Measurements from ENCODE around the gene TP53I11.

Gene TP53I11

GRCh38 chr11:44904261-44905020 lies 46.2 kb downstream of the TP53I11 start:
- TF ChIP-seq YY1 (IDR thresholded peaks at IDR 0.05; ENCODE audit: low read depth) (no peak), USF1 (IDR thresholded peaks at IDR 0.05) (no peak), CEBPB (IDR thresholded peaks at IDR 0.05) (no peak)

- TF ChIP-seq REST (IDR thresholded peaks at IDR 0.05; ENCODE audit: low read depth): no peak
- TF ChIP-seq FOXM1 (IDR thresholded peaks at IDR 0.05; ENCODE audit: borderline replicate concordance, low read depth): no peak
- no peak for TF ChIP-seq NFIC (IDR thresholded peaks at IDR 0.05)
- no peak for TF ChIP-seq ZBTB7A (IDR thresholded peaks at IDR 0.05; ENCODE audit: low read depth)
These were observed 47.2 kb downstream of the TP53I11 start for GRCh38 chr11:44903518-44903917.

GRCh38 chr11:44903035-44903434 lies 47.6 kb downstream of the TP53I11 start:
- TF ChIP-seq TEAD4 (IDR thresholded peaks at IDR 0.05) (no peak), TCF12 (IDR thresholded peaks at IDR 0.05; ENCODE audit: low read depth) (no peak), CEBPB (IDR thresholded peaks at IDR 0.05) (no peak), ZBTB7A (IDR thresholded peaks at IDR 0.05; ENCODE audit: low read depth) (no peak), RAD21 (IDR thresholded peaks at IDR 0.05; ENCODE audit: low read depth) (no peak), FOXM1 (IDR thresholded peaks at IDR 0.05; ENCODE audit: borderline replicate concordance, low read depth) (no peak), EP300 (IDR thresholded peaks at IDR 0.05; ENCODE audit: borderline replicate concordance) (no peak), TAF1 (IDR thresholded peaks at IDR 0.05; ENCODE audit: low read depth) (no peak), REST (IDR thresholded peaks at IDR 0.05; ENCODE audit: low read depth) (no peak), MAX (IDR thresholded peaks at IDR 0.05) (no peak), USF1 (IDR thresholded peaks at IDR 0.05) (no peak), NFIC (IDR thresholded peaks at IDR 0.05) (no peak), CREB1 (IDR thresholded peaks at IDR 0.05; ENCODE audit: low read depth) (no peak), EGR1 (IDR thresholded peaks at IDR 0.05) (no peak)

- TF ChIP-seq MAX (IDR thresholded peaks at IDR 0.05): no peak
- TF ChIP-seq CREB1 (IDR thresholded peaks at IDR 0.05; ENCODE audit: low read depth): no peak
- TF ChIP-seq EP300 (IDR thresholded peaks at IDR 0.05; ENCODE audit: borderline replicate concordance): no peak
- TF ChIP-seq EGR1 (IDR thresholded peaks at IDR 0.05): no peak
- no peak for TF ChIP-seq ZBTB7A (IDR thresholded peaks at IDR 0.05; ENCODE audit: low read depth)
- TF ChIP-seq REST (IDR thresholded peaks at IDR 0.05; ENCODE audit: low read depth): no peak
- TF ChIP-seq TAF1 (IDR thresholded peaks at IDR 0.05; ENCODE audit: low read depth): no peak
- TF ChIP-seq RAD21 (IDR thresholded peaks at IDR 0.05; ENCODE audit: low read depth): no peak
- no peak for TF ChIP-seq NFIC (IDR thresholded peaks at IDR 0.05)
- no peak for TF ChIP-seq TCF12 (IDR thresholded peaks at IDR 0.05; ENCODE audit: low read depth)
- TF ChIP-seq FOXM1 (IDR thresholded peaks at IDR 0.05; ENCODE audit: borderline replicate concordance, low read depth): no peak
- no peak for TF ChIP-seq CEBPB (IDR thresholded peaks at IDR 0.05)
- no peak for TF ChIP-seq USF1 (IDR thresholded peaks at IDR 0.05)
- no peak for TF ChIP-seq TEAD4 (IDR thresholded peaks at IDR 0.05)
- TF ChIP-seq YY1 (IDR thresholded peaks at IDR 0.05; ENCODE audit: low read depth): no peak
These were observed 48.9 kb downstream of the TP53I11 start for GRCh38 chr11:44901786-44902185.

Data from Ishikawa (cell line).